ENCODE results near the gene SERPINA3.

DNA sequence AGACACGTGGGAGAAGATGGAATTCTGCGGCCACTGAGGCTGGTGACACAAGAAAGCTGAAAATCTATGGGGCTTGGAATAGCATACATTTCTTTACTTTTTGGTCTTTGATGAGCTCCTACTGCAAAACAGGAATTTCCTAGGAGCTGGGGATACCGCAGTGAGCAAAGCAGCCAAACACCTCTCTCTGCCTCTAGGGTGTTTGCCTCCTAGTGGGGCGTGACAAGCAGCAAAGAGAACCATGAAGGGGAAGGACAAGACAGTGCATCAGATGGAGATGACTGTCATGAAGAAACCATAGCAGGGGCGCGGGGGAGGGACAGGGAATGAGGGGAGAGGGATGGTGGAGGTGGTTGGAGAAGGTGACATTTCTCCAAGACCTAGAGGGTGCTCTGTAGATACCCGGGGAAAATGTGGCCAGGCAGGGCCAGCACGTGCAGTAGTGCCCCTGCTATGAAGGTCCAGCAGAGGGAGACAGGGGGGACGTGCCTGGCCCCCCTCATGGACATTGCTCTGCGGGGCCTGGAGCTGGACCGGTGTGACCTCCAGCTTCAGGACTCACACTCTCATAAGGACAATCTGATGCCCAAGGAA is 58.6 kb downstream of the SERPINA3 start:
- TF ChIP-seq, protein P1, sequence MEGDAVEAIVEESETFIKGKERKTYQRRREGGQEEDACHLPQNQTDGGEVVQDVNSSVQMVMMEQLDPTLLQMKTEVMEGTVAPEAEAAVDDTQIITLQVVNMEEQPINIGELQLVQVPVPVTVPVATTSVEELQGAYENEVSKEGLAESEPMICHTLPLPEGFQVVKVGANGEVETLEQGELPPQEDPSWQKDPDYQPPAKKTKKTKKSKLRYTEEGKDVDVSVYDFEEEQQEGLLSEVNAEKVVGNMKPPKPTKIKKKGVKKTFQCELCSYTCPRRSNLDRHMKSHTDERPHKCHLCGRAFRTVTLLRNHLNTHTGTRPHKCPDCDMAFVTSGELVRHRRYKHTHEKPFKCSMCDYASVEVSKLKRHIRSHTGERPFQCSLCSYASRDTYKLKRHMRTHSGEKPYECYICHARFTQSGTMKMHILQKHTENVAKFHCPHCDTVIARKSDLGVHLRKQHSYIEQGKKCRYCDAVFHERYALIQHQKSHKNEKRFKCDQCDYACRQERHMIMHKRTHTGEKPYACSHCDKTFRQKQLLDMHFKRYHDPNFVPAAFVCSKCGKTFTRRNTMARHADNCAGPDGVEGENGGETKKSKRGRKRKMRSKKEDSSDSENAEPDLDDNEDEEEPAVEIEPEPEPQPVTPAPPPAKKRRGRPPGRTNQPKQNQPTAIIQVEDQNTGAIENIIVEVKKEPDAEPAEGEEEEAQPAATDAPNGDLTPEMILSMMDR (conservative IDR thresholded peaks at IDR 0.05) = no peak
- TF ChIP-seq EZH2 (IDR thresholded peaks at IDR 0.05; ENCODE audit: low read depth) = no peak
